Stomach (tissue), 4 donors: Measurements from ENCODE around the gene ROBO1.

Experiments used
- CTCF ChIP-seq, 7 experiments: fragments of 450-650 bp in 4 of 7; fragments of 200-600 bp in 3 of 7; sonication (generic) in 3 of 7; IDR thresholded peaks; one replicate each; pipeline ENCODE4 v1.5.1; 2016 to 2019; ENCODE audit warnings: antibody characterized with exemption in 7 of 7, control low read depth in 2 of 7, mild to moderate bottlenecking in 1 of 7
- EP300 ChIP-seq: sonication (generic); formaldehyde crosslinking; IDR thresholded peaks from one replicate; pipeline ENCODE4 v1.6.1; 2017; ENCODE audit warnings: antibody characterized with exemption
- POLR2A ChIP-seq, 4 donors: fragments of 450-650 bp; IDR thresholded peaks; one replicate each; pipeline ENCODE4 v1.6.1; 2016; ENCODE audit warnings: antibody characterized with exemption in 4 of 4, control low read depth in 2 of 4, mild to moderate bottlenecking in 1 of 4, moderate library complexity in 1 of 4
- POLR2AphosphoS5 ChIP-seq, 3 donors: sonication (generic); formaldehyde crosslinking; IDR thresholded peaks; one replicate each; pipeline ENCODE4 v1.6.1; 2016; ENCODE audit warnings: antibody characterized with exemption in 3 of 3

GRCh38 chr3:78940128-78940527, 827.7 kb downstream of the ROBO1 start:
- TF ChIP-seq CTCF (IDR thresholded peaks at IDR 0.05) (no peak), POLR2A (IDR thresholded peaks at IDR 0.05) (no peak), EP300 (no peak), POLR2AphosphoS5 (IDR thresholded peaks at IDR 0.05) (no peak)
